Gastroesophageal sphincter (tissue), 4 donors: Measurements from ENCODE around the gene RBBP4. TPM values are rescaled to one million over a fixed set of nuclear protein-coding genes. Genes with fewer than 3 reads are reported as not detected.

Source experiments
- ATAC-seq: fragments of 150-250 bp; one replicate; pipeline ENCODE4 v1.9.1; 2016; ENCODE audit warnings: mild to moderate bottlenecking, moderate library complexity
- H3K27ac ChIP-seq, 4 donors: fragments of 200-600 bp; sonication (generic) in 3 of 4; 1 replicate in 3 of 4; 2 replicates in 1 of 4; pipeline ENCODE4 v1.5.1; 2016 to 2019
- H3K27me3 ChIP-seq: fragments of 200-600 bp; sonication (generic); one replicate; pipeline ENCODE4 v1.5.1; 2019
- H3K36me3 ChIP-seq, 2 donors: fragments of 200-600 bp; sonication (generic); one replicate each; pipeline ENCODE4 v1.5.1; 2019; ENCODE audit warnings: control low read depth in 1 of 2
- H3K4me1 ChIP-seq, 3 donors: fragments of 200-600 bp; sonication (generic); 1 replicate in 2 of 3; 2 replicates in 1 of 3; pipeline ENCODE4 v1.5.1; 2016 to 2019; ENCODE audit warnings: control low read depth in 2 of 3
- H3K4me3 ChIP-seq, 2 donors: fragments of 200-600 bp; sonication (generic); one replicate each; pipeline ENCODE4 v1.5.1; 2019; ENCODE audit warnings: mild to moderate bottlenecking in 1 of 2, moderate library complexity in 1 of 2
- H3K9me3 ChIP-seq, 3 donors: fragments of 200-600 bp; sonication (generic); one replicate each; pipeline ENCODE4 v1.5.1; 2017 to 2019; ENCODE audit warnings: control low read depth in 2 of 3
- CTCF ChIP-seq, 4 experiments: fragments of 200-600 bp in 2 of 4; fragments of 450-650 bp in 2 of 4; sonication (generic) in 1 of 4; IDR thresholded peaks; one replicate each; pipeline ENCODE4 v1.5.1; 2017 to 2019; ENCODE audit warnings: antibody characterized with exemption in 4 of 4, mild to moderate bottlenecking in 2 of 4, moderate library complexity in 2 of 4
- EP300 ChIP-seq: sonication (generic); formaldehyde crosslinking; IDR thresholded peaks from one replicate; pipeline ENCODE4 v1.6.1; 2017; ENCODE audit warnings: antibody characterized with exemption, mild to moderate bottlenecking
- POLR2A ChIP-seq, 2 donors: fragments of 450-650 bp; IDR thresholded peaks; one replicate each; pipeline ENCODE4 v1.6.1; 2017; ENCODE audit warnings: antibody characterized with exemption in 2 of 2, mild to moderate bottlenecking in 2 of 2, moderate library complexity in 1 of 2
- POLR2AphosphoS5 ChIP-seq: sonication (generic); formaldehyde crosslinking; IDR thresholded peaks from one replicate; pipeline ENCODE4 v1.6.1; 2017; ENCODE audit warnings: antibody characterized with exemption
- WGBS, 2 donors: methylation state at CpG; one replicate each; pipeline ENCODE4 v1.1.5; 2018; ENCODE audit warnings: low coverage in 1 of 2; 5-methylcytosine and 5-hydroxymethylcytosine counted together
- total RNA-seq, 4 donors: library from RNA; depleted of rRNA; stranded (reverse); fragments of >200 nt; gene quantifications; one replicate each; pipeline ENCODE4 v1.1.0, GENCODE V29; 2016

The RBBP4 gene
- total RNA-seq, 4 donors from 2014 or later, result 87.4 to 111 (median 100) TPM

GRCh38 chr1:32702599-32703478 is 51.8 kb downstream of the RBBP4 start, which contains the start of gene SYNC:
SYNC (minus strand) TSS chr1:32702770; CDS start chr1:32702660, 110 bp downstream.
- WGBS, 2 donors, result 0% methylated on average over 1 of the region's 70 CpGs; no CpG with 5 or more reads in 1 of the 2 donors
- peak; percentile 81 for TF ChIP-seq POLR2AphosphoS5
- no peak for TF ChIP-seq EP300
- TF ChIP-seq POLR2A (IDR thresholded peaks at IDR 0.05), result peak; percentile 41 to 47
- no peak for TF ChIP-seq CTCF (IDR thresholded peaks at IDR 0.05)
- H3K4me3 ChIP-seq, result peak within 1 kb of the TSS; percentile 67 to 87
- no peaks in the 10 kb centered on the region for H3K27me3 ChIP-seq
- peak; percentile 79 for ATAC-seq
- no peaks in the 10 kb centered on the region for H3K9me3 ChIP-seq
- peaks cover 0 to 83% (median 16%) of the 10 kb centered on the region in 3 donors for H3K4me1 ChIP-seq
- H3K36me3 ChIP-seq, result no peaks in the 10 kb centered on the region
- peak within 1 kb of the TSS; percentile 95 to 100 (median 98) for H3K27ac ChIP-seq

- H3K4me1 ChIP-seq, result peaks cover 0 to 78% (median 16%) of the 10 kb centered on the region in 3 donors
- TF ChIP-seq CTCF (IDR thresholded peaks at IDR 0.05) (peak in 1 of 4 experiments; percentile 6), POLR2AphosphoS5 (peak; percentile 89), EP300 (no peak), POLR2A (IDR thresholded peaks at IDR 0.05) (peak in 1 of 2 donors; percentile 21)
- peak overlapping the region; percentile 95 to 100 (median 98) for H3K27ac ChIP-seq
- no peaks in the 10 kb centered on the region for H3K27me3 ChIP-seq
- WGBS, 2 donors, result 14 to 37% methylated on average over 3 to 13 of the region's 18 CpGs
- no peaks in the 10 kb centered on the region for H3K9me3 ChIP-seq
- peak overlapping the region; percentile 67 to 87 for H3K4me3 ChIP-seq
- ATAC-seq, result peak; percentile 42
- no peaks in the 10 kb centered on the region for H3K36me3 ChIP-seq
Observed at GRCh38 chr1:32703479-32704291, 52.7 kb downstream of the RBBP4 start.

DNA sequence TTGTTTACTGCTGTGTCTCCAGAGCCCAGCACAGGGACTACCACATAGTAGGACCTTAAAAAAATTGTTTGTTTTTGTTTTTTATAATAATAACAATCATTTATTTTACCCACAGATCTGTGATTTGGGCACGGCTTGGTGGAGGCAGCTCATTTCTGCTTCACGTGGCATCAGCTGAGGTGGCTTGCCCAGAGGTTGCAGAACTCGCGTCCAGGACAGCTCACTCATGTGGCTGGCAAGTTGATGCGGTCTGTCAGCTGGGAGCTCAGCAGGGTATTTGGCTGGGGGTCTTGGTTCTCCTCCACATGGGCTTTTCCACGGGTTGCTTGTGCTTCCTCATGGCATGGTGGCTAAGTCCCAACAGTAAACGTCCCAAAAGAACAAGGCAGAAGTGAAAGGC is 54.5 kb downstream of the RBBP4 start:
- no peak overlapping the region for H3K4me3 ChIP-seq
- no peaks in the 10 kb centered on the region for H3K27me3 ChIP-seq
- H3K4me1 ChIP-seq, result peaks cover 0 to 60% (median 16%) of the 10 kb centered on the region in 3 donors
- no peaks in the 10 kb centered on the region for H3K9me3 ChIP-seq
- ATAC-seq, result no peak
- TF ChIP-seq POLR2AphosphoS5 (no peak), CTCF (IDR thresholded peaks at IDR 0.05) (no peak), EP300 (no peak), POLR2A (IDR thresholded peaks at IDR 0.05) (no peak)
- WGBS, 2 donors, result 88 to 93% methylated on average over 3 to 5 of the region's 7 CpGs
- H3K27ac ChIP-seq, result peak overlapping the region; percentile 30 to 100 (median 96)
- no peaks in the 10 kb centered on the region for H3K36me3 ChIP-seq

- TF ChIP-seq POLR2A (IDR thresholded peaks at IDR 0.05) (no peak), POLR2AphosphoS5 (peak; percentile 18), CTCF (IDR thresholded peaks at IDR 0.05) (no peak)
- H3K36me3 ChIP-seq, result no peaks in the 10 kb centered on the region
- H3K27me3 ChIP-seq, result no peaks in the 10 kb centered on the region
- no peak for ATAC-seq
- H3K27ac ChIP-seq, result peak overlapping the region; percentile 30 to 100 (median 96)
- H3K4me3 ChIP-seq, result no peak overlapping the region
- H3K4me1 ChIP-seq, result peaks cover 0 to 50% (median 14%) of the 10 kb centered on the region in 3 donors
- H3K9me3 ChIP-seq, result no peaks in the 10 kb centered on the region
- WGBS, 2 donors, result 20% methylated on average over 1 of the region's 1 CpG; no CpG with 5 or more reads in 1 of the 2 donors
Observed at GRCh38 chr1:32706491-32706890, 55.5 kb downstream of the RBBP4 start.
